ENCODE measurements around the gene FARP1. TPM values are rescaled to one million over a fixed set of nuclear protein-coding genes. Genes with fewer than 3 reads are reported as not detected.

The FARP1 gene
- total RNA-seq, 6 experiments from 2014 or later, result 44.9 to 104 (median 80.0) TPM

DNA sequence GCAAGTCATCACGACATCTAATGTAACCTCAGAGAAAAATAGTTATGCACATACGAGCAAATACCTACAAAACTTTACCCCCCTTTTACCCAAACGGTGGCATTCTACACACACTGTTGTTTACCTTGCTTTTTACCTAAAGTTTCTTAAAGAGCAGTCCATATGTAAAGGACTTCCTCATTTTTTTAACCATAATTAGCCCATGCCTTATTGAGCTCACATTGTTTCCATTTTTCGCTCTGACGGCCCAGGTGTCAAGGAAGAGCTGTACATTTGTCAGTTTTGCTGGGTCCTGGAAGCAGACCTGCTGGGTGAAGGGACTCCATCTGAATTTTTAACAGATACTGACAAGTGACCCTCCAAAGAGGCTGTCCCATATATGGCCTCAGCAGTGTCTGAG is 344.6 kb downstream of the FARP1 start:
- H3K27me3 ChIP-seq, result no peaks in the 10 kb centered on the region
- 75% methylated on average over 5 of the region's 5 CpGs for WGBS (ENCODE audit: insufficient coverage, low coverage, low lambda C conversion rate, missing lambda C conversion rate)
- no peaks in the 10 kb centered on the region for H3K9me3 ChIP-seq
- intact Hi-C loops (cut with DNase I), result loop anchor here in 1 of 2 donors (10.0 kb wide), 1 partner anchor 77 kb away; no protein-coding TSS in a partner anchor
- ATAC-seq, result no peak
- no peak overlapping the region for H3K4me3 ChIP-seq
- H3K4me1 ChIP-seq, result peaks cover 0 to 68% (median 32%) of the 10 kb centered on the region in 4 donors
- H3K36me3 ChIP-seq, result no peaks in the 10 kb centered on the region
- DNase-seq, result no peak
- no peak overlapping the region for H3K27ac ChIP-seq
- TF ChIP-seq POLR2A (IDR thresholded peaks at IDR 0.05), result no peak
- TF ChIP-seq, protein P1, sequence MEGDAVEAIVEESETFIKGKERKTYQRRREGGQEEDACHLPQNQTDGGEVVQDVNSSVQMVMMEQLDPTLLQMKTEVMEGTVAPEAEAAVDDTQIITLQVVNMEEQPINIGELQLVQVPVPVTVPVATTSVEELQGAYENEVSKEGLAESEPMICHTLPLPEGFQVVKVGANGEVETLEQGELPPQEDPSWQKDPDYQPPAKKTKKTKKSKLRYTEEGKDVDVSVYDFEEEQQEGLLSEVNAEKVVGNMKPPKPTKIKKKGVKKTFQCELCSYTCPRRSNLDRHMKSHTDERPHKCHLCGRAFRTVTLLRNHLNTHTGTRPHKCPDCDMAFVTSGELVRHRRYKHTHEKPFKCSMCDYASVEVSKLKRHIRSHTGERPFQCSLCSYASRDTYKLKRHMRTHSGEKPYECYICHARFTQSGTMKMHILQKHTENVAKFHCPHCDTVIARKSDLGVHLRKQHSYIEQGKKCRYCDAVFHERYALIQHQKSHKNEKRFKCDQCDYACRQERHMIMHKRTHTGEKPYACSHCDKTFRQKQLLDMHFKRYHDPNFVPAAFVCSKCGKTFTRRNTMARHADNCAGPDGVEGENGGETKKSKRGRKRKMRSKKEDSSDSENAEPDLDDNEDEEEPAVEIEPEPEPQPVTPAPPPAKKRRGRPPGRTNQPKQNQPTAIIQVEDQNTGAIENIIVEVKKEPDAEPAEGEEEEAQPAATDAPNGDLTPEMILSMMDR (IDR thresholded peaks at IDR 0.05), result no peak

DNA sequence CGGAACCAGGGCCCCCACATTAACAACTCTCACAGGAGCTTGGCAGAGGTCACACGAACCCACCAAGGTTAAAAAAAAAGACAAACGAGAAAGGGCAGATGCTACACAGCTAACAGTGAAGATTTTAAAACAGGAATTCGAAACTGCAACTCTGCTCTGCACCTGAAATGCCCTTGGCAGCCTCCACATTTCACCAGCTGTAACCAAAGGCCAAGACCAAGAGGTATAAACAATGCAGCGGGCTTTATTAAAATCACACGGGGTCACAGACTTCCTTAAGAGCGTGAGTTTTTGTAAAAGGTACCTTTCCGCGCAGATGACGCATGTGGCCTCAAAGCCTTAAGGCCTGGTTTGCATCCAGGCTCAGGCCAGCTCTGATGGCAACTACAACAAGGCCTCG is 345.8 kb downstream of the FARP1 start:
- intact Hi-C loops (cut with DNase I), result loop anchor here in 1 of 2 donors (10.0 kb wide), 1 partner anchor 76 kb away; no protein-coding TSS in a partner anchor
- Histone ChIP-seq H3K36me3 (no peaks in the 10 kb centered on the region), H3K4me1 (peaks cover 0 to 62% (median 26%) of the 10 kb centered on the region in 4 donors), H3K27ac (no peak overlapping the region), H3K4me3 (no peak overlapping the region), H3K27me3 (no peaks in the 10 kb centered on the region), H3K9me3 (no peaks in the 10 kb centered on the region)
- DNase-seq (no peak), ATAC-seq (no peak)
- WGBS (ENCODE audit: insufficient coverage, low coverage, low lambda C conversion rate, missing lambda C conversion rate), result 69% methylated on average over 7 of the region's 11 CpGs
- TF ChIP-seq POLR2A (IDR thresholded peaks at IDR 0.05), result no peak
- TF ChIP-seq, protein P1 (IDR thresholded peaks at IDR 0.05), result no peak

DNA sequence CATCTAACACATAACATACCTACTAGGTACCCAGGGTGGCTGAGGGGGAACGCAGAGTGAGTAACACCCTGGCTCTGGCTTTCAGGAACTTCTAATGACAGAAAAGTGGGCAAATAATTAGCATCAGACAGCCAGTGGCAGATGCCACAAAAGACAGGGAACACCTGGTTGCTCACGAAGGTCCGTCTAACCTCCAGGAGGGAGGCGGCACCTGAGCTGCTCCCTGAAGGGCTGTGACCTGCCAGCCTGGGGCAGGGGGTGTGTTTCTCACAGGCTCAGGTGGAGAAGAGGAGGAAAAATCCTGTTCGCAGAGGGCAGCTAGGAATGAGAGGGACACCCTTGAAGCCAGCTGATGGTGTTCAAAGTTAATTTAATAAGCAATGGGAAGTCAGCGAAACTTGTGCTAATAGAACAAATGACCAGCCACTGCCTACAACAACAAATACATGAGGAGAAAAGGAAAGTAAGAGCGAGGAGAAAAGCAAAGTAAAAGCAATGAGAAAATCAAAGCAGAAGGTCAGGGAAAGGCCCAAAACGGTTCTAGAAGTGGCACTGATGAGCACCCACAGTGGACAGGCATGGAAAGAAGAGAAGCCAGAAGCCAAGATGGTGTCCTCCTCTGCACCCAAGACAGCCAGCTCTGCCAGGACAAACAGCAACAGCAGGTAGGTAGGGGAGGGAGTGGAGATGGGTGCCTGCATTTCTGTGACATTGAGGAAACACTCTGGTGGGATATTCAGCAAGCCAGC is 346.7 kb downstream of the FARP1 start:
- no peak overlapping the region for H3K4me3 ChIP-seq
- H3K9me3 ChIP-seq, result no peaks in the 10 kb centered on the region
- ATAC-seq (peak in 3 of 4 donors; percentile 7 to 61 (median 28)), DNase-seq (no peak)
- H3K36me3 ChIP-seq, result no peaks in the 10 kb centered on the region
- peaks cover 0 to 54% (median 20%) of the 10 kb centered on the region in 4 donors for H3K4me1 ChIP-seq
- H3K27me3 ChIP-seq, result no peaks in the 10 kb centered on the region
- TF ChIP-seq, protein P1 (IDR thresholded peaks at IDR 0.05), result no peak
- no peak for TF ChIP-seq POLR2A (IDR thresholded peaks at IDR 0.05)
- intact Hi-C loops (cut with DNase I), result loop anchor here in 1 of 2 donors (10.0 kb wide), 1 partner anchor 75 kb away; no protein-coding TSS in a partner anchor
- H3K27ac ChIP-seq, result peak overlapping the region in 2 of 3 donors; percentile 6 to 69
- 61% methylated on average over 7 of the region's 8 CpGs for WGBS (ENCODE audit: insufficient coverage, low coverage, low lambda C conversion rate, missing lambda C conversion rate)

DNA sequence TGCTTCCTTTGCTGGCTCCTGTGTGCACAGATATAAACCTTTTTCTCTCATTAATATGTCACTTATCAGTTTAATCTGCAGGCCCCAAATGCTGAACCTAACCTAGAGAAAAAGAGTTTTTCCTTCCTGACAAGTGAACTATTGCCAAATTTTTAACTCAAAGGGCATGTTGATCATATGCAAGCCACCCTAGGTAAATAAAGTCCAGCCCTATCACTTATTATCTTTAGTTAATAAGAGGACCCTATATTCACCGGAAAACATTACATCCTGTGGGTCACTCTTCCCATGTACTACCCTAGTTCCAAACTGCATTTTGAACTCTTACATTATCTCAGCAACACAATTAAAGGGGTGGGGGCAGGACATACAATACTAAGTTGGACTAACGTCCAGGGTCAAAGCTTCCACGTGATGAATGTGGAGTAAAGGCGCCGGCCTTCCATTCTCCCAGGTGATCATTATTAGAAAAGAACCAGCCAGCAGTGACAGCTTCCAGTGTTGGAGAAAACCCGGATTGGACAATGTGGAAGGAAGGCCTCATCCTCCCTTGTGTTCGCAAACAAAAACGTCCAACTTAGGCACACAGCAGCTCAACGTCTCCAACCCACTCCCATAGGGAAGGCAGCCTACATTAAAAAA is 347.4 kb downstream of the FARP1 start:
- TF ChIP-seq POLR2A (IDR thresholded peaks at IDR 0.05), result no peak
- TF ChIP-seq, protein P1 (IDR thresholded peaks at IDR 0.05), result no peak
- peak overlapping the region in 2 of 3 donors; percentile 6 to 69 for H3K27ac ChIP-seq
- no peaks in the 10 kb centered on the region for H3K9me3 ChIP-seq
- ATAC-seq, result peak; percentile 62 to 76 (median 72)
- H3K4me3 ChIP-seq, result no peak overlapping the region
- peaks cover 0 to 54% (median 14%) of the 10 kb centered on the region in 4 donors for H3K4me1 ChIP-seq
- H3K36me3 ChIP-seq, result no peaks in the 10 kb centered on the region
- WGBS (ENCODE audit: insufficient coverage, low coverage, low lambda C conversion rate, missing lambda C conversion rate), result 15% methylated on average over 9 of the region's 9 CpGs
- no peak for DNase-seq
- intact Hi-C loops (cut with DNase I), result no loop called here
- no peaks in the 10 kb centered on the region for H3K27me3 ChIP-seq
